Activated T-cell treated with anti-CD3 and anti-CD28 coated beads, Interleukin-2, amount 50 U/mL, for 4 hours (primary cell): ENCODE data around the gene HEMK1. TPM values are rescaled to one million over a fixed set of nuclear protein-coding genes. Genes with fewer than 3 reads are reported as not detected.

Experiments used
- ATAC-seq, 2 donors: fragments of 200-7000 bp; cut with Tn5 transposase; one replicate each; pipeline ENCODE4 v1.10.0; 2021
- DNase-seq: peaks from one replicate; pipeline ENCODE4 v3.0.0-alpha.2; 2020
- H3K27me3 Mint-ChIP-seq: one replicate; pipeline ENCODE4 v1.8.0; 2021; ENCODE audit warnings: low read depth, mixed read lengths
- H3K36me3 Mint-ChIP-seq: one replicate; pipeline ENCODE4 v1.8.0; 2022; ENCODE audit warnings: mixed read lengths; ENCODE audit not compliant: insufficient read depth
- H3K4me1 Mint-ChIP-seq: one replicate; pipeline ENCODE4 v1.8.0; 2021; ENCODE audit warnings: low read depth, mixed read lengths
- H3K4me3 Mint-ChIP-seq: one replicate; pipeline ENCODE4 v1.8.0; 2021; ENCODE audit warnings: mild to moderate bottlenecking, moderate library complexity, mixed read lengths
- H3K9me3 Mint-ChIP-seq: one replicate; pipeline ENCODE4 v1.8.0; 2021; ENCODE audit warnings: mixed read lengths
- total RNA-seq, 3 donors: library from RNA; stranded (reverse); gene quantifications; one replicate each; pipeline ENCODE4 v1.2.1, GENCODE V29; 2021

HEMK1 gene
- total RNA-seq, 3 donors from 2014 or later = 26.8 to 31.1 (median 27.4) TPM

- H3K36me3 Mint-ChIP-seq = peaks cover 3% of the 10 kb centered on the region
These were observed 25.0 kb downstream of the HEMK1 start for GRCh38 chr3:50594253-50594785.

GRCh38 chr3:50599115-50599715 lies 29.9 kb downstream of the HEMK1 start:
- Mint-ChIP-seq H3K4me3 (no peak overlapping the region), H3K36me3 (peaks cover 14% of the 10 kb centered on the region)

More at GRCh38 chr3:50594253-50594785, 25.0 kb downstream of the HEMK1 start:
- DNase-seq (no peak), ATAC-seq (no peak)
- Mint-ChIP-seq H3K9me3 (no peaks in the 10 kb centered on the region), H3K4me1 (peaks cover 73% of the 10 kb centered on the region), H3K4me3 (no peak overlapping the region), H3K27me3 (no peaks in the 10 kb centered on the region)

GRCh38 chr3:50599716-50600118 lies 30.4 kb downstream of the HEMK1 start:
- H3K9me3 Mint-ChIP-seq = no peaks in the 10 kb centered on the region
- ATAC-seq (no peak), DNase-seq (no peak)
- peaks cover 18% of the 10 kb centered on the region for H3K36me3 Mint-ChIP-seq
- H3K27me3 Mint-ChIP-seq = no peaks in the 10 kb centered on the region
- H3K4me1 Mint-ChIP-seq = peaks cover 76% of the 10 kb centered on the region
- H3K4me3 Mint-ChIP-seq = no peak overlapping the region

More at GRCh38 chr3:50599115-50599715, 29.9 kb downstream of the HEMK1 start:
- no peak for DNase-seq
- Mint-ChIP-seq H3K4me1 (peaks cover 76% of the 10 kb centered on the region), H3K9me3 (no peaks in the 10 kb centered on the region), H3K27me3 (no peaks in the 10 kb centered on the region)
- ATAC-seq = no peak

GRCh38 chr3:50600141-50600753 lies 30.9 kb downstream of the HEMK1 start:
- Mint-ChIP-seq H3K4me1 (peaks cover 76% of the 10 kb centered on the region), H3K36me3 (peaks cover 23% of the 10 kb centered on the region), H3K27me3 (no peaks in the 10 kb centered on the region), H3K4me3 (no peak overlapping the region), H3K9me3 (no peaks in the 10 kb centered on the region)
- no peak for DNase-seq
- ATAC-seq = no peak

- Mint-ChIP-seq H3K27me3 (no peaks in the 10 kb centered on the region), H3K36me3 (peaks cover 31% of the 10 kb centered on the region), H3K4me3 (peak overlapping the region; percentile 78), H3K9me3 (no peaks in the 10 kb centered on the region), H3K4me1 (peaks cover 76% of the 10 kb centered on the region)
- peak; percentile 93 for DNase-seq
- peak; percentile 76 to 78 for ATAC-seq
These were observed 31.7 kb downstream of the HEMK1 start for GRCh38 chr3:50600841-50601591.

DNA sequence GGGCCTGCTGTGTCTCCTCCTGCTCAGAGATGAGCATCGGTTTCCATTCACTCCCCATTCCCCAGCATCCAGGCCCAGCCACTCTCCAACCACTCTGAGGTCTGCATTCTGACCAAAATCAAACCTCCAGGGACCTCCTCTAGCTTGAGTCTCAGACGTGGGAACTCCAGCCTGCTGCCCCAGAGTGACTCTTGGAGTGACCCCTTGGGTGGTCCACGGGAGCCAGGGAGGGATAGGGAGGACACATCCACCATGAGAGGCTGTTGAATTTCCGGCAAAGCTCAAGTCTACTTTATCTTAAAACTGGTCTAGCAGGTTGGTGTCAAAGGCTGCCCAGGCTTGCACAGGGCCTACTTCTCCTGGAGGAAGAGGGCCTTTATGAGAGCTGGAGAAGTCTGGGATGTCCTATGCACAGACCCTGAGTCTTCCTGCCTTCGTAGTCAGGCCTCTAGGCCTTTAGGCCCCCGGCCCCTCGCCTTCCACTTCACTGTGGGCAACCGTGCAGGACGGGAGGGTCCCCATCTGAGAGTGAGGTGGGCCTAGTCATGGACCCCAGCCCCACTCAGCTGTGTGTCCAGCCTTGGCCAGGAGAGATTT lies 33.4 kb downstream of the HEMK1 start:
- H3K27me3 Mint-ChIP-seq = no peaks in the 10 kb centered on the region
- peaks cover 83% of the 10 kb centered on the region for H3K4me1 Mint-ChIP-seq
- H3K4me3 Mint-ChIP-seq = peak overlapping the region; percentile 78
- DNase-seq (no peak), ATAC-seq (no peak)
- no peaks in the 10 kb centered on the region for H3K9me3 Mint-ChIP-seq
- H3K36me3 Mint-ChIP-seq = peaks cover 45% of the 10 kb centered on the region

DNA sequence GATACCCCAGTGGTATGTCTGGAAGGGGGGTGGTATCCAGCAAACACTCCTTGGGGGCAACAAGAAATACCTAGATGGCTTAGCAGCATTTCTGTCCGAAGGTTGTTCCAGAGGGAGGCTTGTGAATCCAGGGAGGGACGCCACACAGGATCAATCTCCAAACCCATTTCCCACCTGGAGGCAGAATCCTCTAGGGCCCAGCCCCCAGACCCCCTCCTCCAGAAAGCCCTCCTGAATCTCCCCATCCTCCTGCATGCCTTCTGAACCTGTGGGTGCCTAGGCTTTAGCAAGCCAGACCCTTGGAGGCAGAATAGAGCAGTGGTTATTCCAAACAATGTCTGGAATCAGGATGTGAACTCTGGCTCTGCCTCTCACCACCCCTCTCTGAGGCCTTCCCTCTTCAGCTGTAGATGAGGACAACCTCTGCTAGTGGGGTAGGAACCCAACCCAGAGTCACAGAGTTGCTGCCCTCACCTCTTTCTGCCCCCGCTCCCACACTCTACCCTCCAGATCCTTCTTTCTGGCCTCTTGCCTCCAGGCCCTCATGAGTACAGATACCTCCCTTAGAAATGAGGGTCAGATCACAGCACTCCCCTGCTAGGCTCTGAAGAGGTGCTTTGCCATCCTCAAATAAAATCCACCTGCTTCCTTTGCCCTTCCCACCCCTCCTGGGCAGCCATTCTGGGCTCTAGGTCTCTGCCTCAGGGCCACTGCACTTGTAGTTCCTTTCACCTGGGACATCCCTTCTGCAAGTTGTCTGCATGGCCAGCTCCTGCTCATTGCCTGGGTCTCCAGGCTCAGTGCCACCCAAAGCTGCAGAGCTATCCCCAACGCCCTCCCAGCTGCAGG lies 34.2 kb downstream of the HEMK1 start:
- DNase-seq (no peak), ATAC-seq (no peak)
- Mint-ChIP-seq H3K4me1 (peaks cover 88% of the 10 kb centered on the region), H3K36me3 (peaks cover 50% of the 10 kb centered on the region), H3K9me3 (no peaks in the 10 kb centered on the region), H3K27me3 (no peaks in the 10 kb centered on the region), H3K4me3 (peak overlapping the region; percentile 51)

- Mint-ChIP-seq H3K4me1 (peaks cover 85% of the 10 kb centered on the region), H3K9me3 (no peaks in the 10 kb centered on the region), H3K36me3 (peaks cover 56% of the 10 kb centered on the region), H3K27me3 (no peaks in the 10 kb centered on the region), H3K4me3 (peak overlapping the region; percentile 66)
- DNase-seq (no peak), ATAC-seq (no peak)
These were observed 34.8 kb downstream of the HEMK1 start for GRCh38 chr3:50604110-50604621.

- DNase-seq (no peak), ATAC-seq (no peak)
- Mint-ChIP-seq H3K4me1 (peaks cover 78% of the 10 kb centered on the region), H3K4me3 (peak overlapping the region; percentile 94), H3K27me3 (no peaks in the 10 kb centered on the region), H3K9me3 (no peaks in the 10 kb centered on the region), H3K36me3 (peaks cover 62% of the 10 kb centered on the region)
These were observed 35.6 kb downstream of the HEMK1 start for GRCh38 chr3:50604628-50605588.

GRCh38 chr3:50605901-50606326 lies 36.6 kb downstream of the HEMK1 start:
- Mint-ChIP-seq H3K27me3 (no peaks in the 10 kb centered on the region), H3K9me3 (no peaks in the 10 kb centered on the region), H3K4me1 (peaks cover 68% of the 10 kb centered on the region), H3K4me3 (peak overlapping the region; percentile 94), H3K36me3 (peaks cover 72% of the 10 kb centered on the region)
- DNase-seq = no peak
- ATAC-seq = no peak

GRCh38 chr3:50606596-50606995 lies 37.3 kb downstream of the HEMK1 start:
- ATAC-seq (no peak), DNase-seq (no peak)
- H3K36me3 Mint-ChIP-seq = peaks cover 74% of the 10 kb centered on the region
- no peaks in the 10 kb centered on the region for H3K27me3 Mint-ChIP-seq
- peaks cover 61% of the 10 kb centered on the region for H3K4me1 Mint-ChIP-seq
- peak overlapping the region; percentile 94 for H3K4me3 Mint-ChIP-seq
- no peaks in the 10 kb centered on the region for H3K9me3 Mint-ChIP-seq

DNA sequence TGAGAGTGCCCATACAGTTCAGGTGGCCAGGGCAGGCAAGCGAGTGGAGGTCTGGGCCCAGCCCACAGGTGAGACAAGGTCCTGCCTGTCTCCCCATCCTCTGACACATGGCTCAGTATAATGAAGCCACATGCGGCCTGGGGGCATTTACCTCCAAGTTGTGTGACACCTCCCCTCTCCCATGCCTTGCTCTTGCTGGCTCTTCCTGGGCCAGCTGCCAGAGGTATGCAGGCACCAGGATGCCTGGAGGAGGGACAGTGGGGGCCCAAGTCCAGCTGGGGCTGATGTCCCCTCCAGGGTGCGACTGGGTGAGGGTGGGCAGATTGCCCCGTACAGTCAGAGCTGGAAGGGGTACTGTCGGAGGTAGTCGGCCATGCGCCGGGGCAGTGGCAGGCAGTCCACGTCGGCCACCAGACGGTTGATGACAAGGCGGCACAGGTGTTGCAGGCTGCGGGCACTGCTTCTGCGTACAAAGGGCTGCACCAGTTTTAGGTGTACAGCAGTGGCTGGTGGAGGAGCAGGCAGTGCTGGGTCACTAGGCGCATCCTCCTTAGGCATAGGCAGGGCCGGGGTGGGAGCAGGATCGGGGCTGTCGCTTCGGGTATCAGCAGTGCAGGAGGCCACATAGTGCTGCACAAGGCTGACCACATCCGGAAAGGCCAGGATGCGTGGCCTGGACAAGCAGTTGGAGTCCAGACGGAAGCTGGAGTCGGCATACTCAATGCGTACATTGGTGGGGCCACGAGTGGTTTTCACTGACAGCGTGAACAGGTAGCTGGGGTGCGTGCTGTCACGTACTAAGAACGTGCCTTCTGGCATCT lies 38.2 kb downstream of the HEMK1 start:
- DNase-seq (no peak), ATAC-seq (no peak)
- no peaks in the 10 kb centered on the region for H3K9me3 Mint-ChIP-seq
- H3K27me3 Mint-ChIP-seq = no peaks in the 10 kb centered on the region
- H3K4me3 Mint-ChIP-seq = peak overlapping the region; percentile 94
- peaks cover 76% of the 10 kb centered on the region for H3K36me3 Mint-ChIP-seq
- peaks cover 56% of the 10 kb centered on the region for H3K4me1 Mint-ChIP-seq
